Epithelial cell of prostate (primary cell): ENCODE data around the gene PTPRK.

Experiments
- DNase-seq: peaks from one replicate; pipeline ENCODE4 v3.0.0-alpha.2; 2011; ENCODE audit warnings: low read depth, low spot score
- H3K27ac ChIP-seq: fragments of 450-650 bp; 2 replicates; pipeline ENCODE4 v1.5.1; 2017; ENCODE audit warnings: mild to moderate bottlenecking

The PTPRK gene

GRCh38 chr6:128520436-128521281, at the start of gene PTPRK:
PTPRK (minus strand) TSS chr6:128520599; CDS start chr6:128520358, 241 bp downstream.
- H3K27ac ChIP-seq, result peak within 1 kb of the TSS; percentile 97
- peak; percentile 55 for DNase-seq

GRCh38 chr6:128567029-128567428, 46.6 kb upstream of the PTPRK start:
- H3K27ac ChIP-seq, result peak overlapping the region; percentile 93
- DNase-seq, result no peak

GRCh38 chr6:128560966-128561365, 40.6 kb upstream of the PTPRK start:
- DNase-seq, result no peak
- no peak overlapping the region for H3K27ac ChIP-seq

- DNase-seq, result no peak
- H3K27ac ChIP-seq, result no peak overlapping the region
Observed at GRCh38 chr6:128558924-128559323, 38.5 kb upstream of the PTPRK start.

GRCh38 chr6:128558021-128558420, 37.6 kb upstream of the PTPRK start:
- no peak overlapping the region for H3K27ac ChIP-seq
- DNase-seq, result no peak

- H3K27ac ChIP-seq, result no peak overlapping the region
- no peak for DNase-seq
Observed at GRCh38 chr6:128557081-128557480, 36.7 kb upstream of the PTPRK start.

- DNase-seq, result no peak
Observed at GRCh38 chr6:128554302-128554701, 33.9 kb upstream of the PTPRK start.

GRCh38 chr6:128541261-128541660, 20.9 kb upstream of the PTPRK start:
- no peak for DNase-seq
- H3K27ac ChIP-seq, result no peak overlapping the region

More at GRCh38 chr6:128554302-128554701, 33.9 kb upstream of the PTPRK start:
- H3K27ac ChIP-seq, result no peak overlapping the region

GRCh38 chr6:128538763-128539162, 18.4 kb upstream of the PTPRK start:
- DNase-seq, result no peak
- H3K27ac ChIP-seq, result no peak overlapping the region

- H3K27ac ChIP-seq, result no peak overlapping the region
- no peak for DNase-seq
Observed at GRCh38 chr6:128532827-128533226, 12.4 kb upstream of the PTPRK start.

- no peak overlapping the region for H3K27ac ChIP-seq
- DNase-seq, result no peak
Observed at GRCh38 chr6:128532136-128532535, 11.7 kb upstream of the PTPRK start.

GRCh38 chr6:128531696-128532095, 11.3 kb upstream of the PTPRK start:
- no peak for DNase-seq
- no peak overlapping the region for H3K27ac ChIP-seq

- no peak overlapping the region for H3K27ac ChIP-seq
- no peak for DNase-seq
Observed at GRCh38 chr6:128528241-128528640, 7.8 kb upstream of the PTPRK start.

- H3K27ac ChIP-seq, result no peak overlapping the region
- DNase-seq, result no peak
Observed at GRCh38 chr6:128527375-128527774, 7.0 kb upstream of the PTPRK start.

- DNase-seq, result no peak
- no peak overlapping the region for H3K27ac ChIP-seq
Observed at GRCh38 chr6:128526152-128526914, 5.9 kb upstream of the PTPRK start.

- DNase-seq, result no peak
- H3K27ac ChIP-seq, result no peak overlapping the region
Observed at GRCh38 chr6:128525406-128525805, 5.0 kb upstream of the PTPRK start.

GRCh38 chr6:128521282-128521632, 858 bp upstream of the PTPRK start:
- peak overlapping the region; percentile 97 for H3K27ac ChIP-seq
- DNase-seq, result no peak

GRCh38 chr6:128519931-128520435, 416 bp downstream of the PTPRK start:
- no peak for DNase-seq
- peak overlapping the region; percentile 97 for H3K27ac ChIP-seq

GRCh38 chr6:128519132-128519930, 1.1 kb downstream of the PTPRK start:
- peak overlapping the region; percentile 97 for H3K27ac ChIP-seq
- DNase-seq, result no peak

- no peak for DNase-seq
- H3K27ac ChIP-seq, result peak overlapping the region; percentile 97
Observed at GRCh38 chr6:128518434-128519131, 1.8 kb downstream of the PTPRK start.
